Hypothalamus (tissue), 51 donors: Measurements from ENCODE around the gene KCTD11.

Experiments
- DNase-seq, 51 donors: peaks; one replicate each; lab custom pipeline; 2025; lab: John Stamatoyannopoulos, UW

The KCTD11 gene

GRCh38 chr17:7396147-7396546, 44.2 kb downstream of the KCTD11 start:
- no peak for DNase-seq

DNA sequence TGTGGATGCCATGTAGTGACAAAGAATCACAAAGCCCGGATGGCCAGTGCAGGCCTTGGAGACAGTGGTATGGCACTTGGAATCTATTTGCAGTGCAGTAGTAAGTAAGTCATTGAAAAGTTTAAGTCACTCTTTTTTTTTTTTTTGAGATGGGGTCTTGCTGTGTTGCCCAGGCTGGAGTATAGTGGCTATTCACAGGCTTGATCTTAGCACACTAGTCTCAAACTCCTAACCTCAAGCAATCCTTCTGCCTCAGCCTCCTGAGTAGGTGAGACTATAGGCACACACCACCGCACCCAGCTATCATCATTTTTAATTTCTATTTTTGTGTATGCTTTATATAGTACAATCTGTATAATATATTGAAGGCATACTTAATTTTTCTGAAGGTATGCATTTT, 46.6 kb downstream of the KCTD11 start:
- no peak for DNase-seq

- peak in 3 of 51 donors; percentile 45 to 58 (median 50) for DNase-seq
Observed at GRCh38 chr17:7403043-7403726, 51.2 kb downstream of the KCTD11 start.

- peak in 5 of 51 donors; percentile 56 to 84 (median 65) for DNase-seq
Observed at GRCh38 chr17:7403727-7403976, 51.7 kb downstream of the KCTD11 start.

GRCh38 chr17:7403977-7404736, 52.2 kb downstream of the KCTD11 start, which contains the start of gene TMEM256:
Gene TMEM256 (minus strand): TSS chr17:7404097. CDS start chr17:7404084, 13 bp downstream.
- peak; percentile 89 to 100 (median 99) for DNase-seq
